ENCODE measurements around the gene GJC2. TPM values are rescaled to one million over a fixed set of nuclear protein-coding genes. Genes with fewer than 3 reads are reported as not detected.

GJC2 gene
- total RNA-seq, 1 experiment from 2014 or later = 1.6 TPM

GRCh38 chr1:228162286-228163006 is 12.7 kb downstream of the GJC2 start:
- Histone ChIP-seq H2AFZ (ENCODE audit: low read length) (no peak overlapping the region), H4K5ac (ENCODE audit: insufficient read length, low read depth, low read length) (no peak overlapping the region), H2BK20ac (ENCODE audit: low read depth, low read length, poor library complexity, severe bottlenecking) (no peak overlapping the region), H3K79me2 (ENCODE audit: insufficient read depth, low read length) (no peaks in the 10 kb centered on the region), H2BK12ac (ENCODE audit: insufficient read length, low read depth, low read length) (no peak overlapping the region), H4K91ac (ENCODE audit: insufficient read length, low read depth, low read length) (no peak overlapping the region), H3T11ph (ENCODE audit: low read length) (no peak overlapping the region), H2BK120ac (ENCODE audit: low read depth, low read length, poor library complexity, severe bottlenecking) (no peak overlapping the region), H3K4ac (ENCODE audit: low read depth, low read length) (no peak overlapping the region), H3K9ac (ENCODE audit: extremely low read depth, insufficient read length, low read length) (no peak overlapping the region), H3K27ac (ENCODE audit: insufficient read length, low read depth, low read length) (no peak overlapping the region), H3K23ac (ENCODE audit: insufficient read length, low read depth, low read length) (no peak overlapping the region), H3K4me1 (ENCODE audit: insufficient read depth, low read length) (no peaks in the 10 kb centered on the region; the same call in 1 of the 2 replicates), H3K79me1 (ENCODE audit: insufficient read depth, low read depth, low read length, poor library complexity, severe bottlenecking) (no peaks in the 10 kb centered on the region), H4K20me1 (ENCODE audit: control insufficient read depth, insufficient read depth, insufficient read length) (no peaks in the 10 kb centered on the region), H2BK5ac (ENCODE audit: insufficient read length, low read length) (no peak overlapping the region), H2BK15ac (ENCODE audit: low read depth, low read length) (no peak overlapping the region), H3K9me3 (ENCODE audit: control insufficient read depth, low read depth, low read length) (no peaks in the 10 kb centered on the region), H3K14ac (ENCODE audit: insufficient read depth, low read length) (0 out of 2 replicates have a peak overlapping the region, but pooled peaks have one; percentile 1), H4K8ac (replicated peaks; ENCODE audit: insufficient read length, low read depth, low read length) (no peak overlapping the region), H3K4me2 (ENCODE audit: insufficient read depth, insufficient read length, low read length) (no peak overlapping the region), H3K18ac (ENCODE audit: insufficient read length, low read depth, low read length) (no peak overlapping the region), H3K23me2 (ENCODE audit: insufficient read length, low read depth, low read length, poor library complexity, severe bottlenecking) (peaks cover 2% of the 10 kb centered on the region), H2AK5ac (ENCODE audit: insufficient read length, low read length) (no peak overlapping the region), H3K27me3 (ENCODE audit: insufficient read depth, low read length) (no peaks in the 10 kb centered on the region), H3K56ac (ENCODE audit: insufficient read length, low read depth, low read length) (no peak overlapping the region)
- 0 out of 3 replicates have a peak, but pooled peaks have one; percentile 19 for TF ChIP-seq CTCF (conservative IDR thresholded peaks at IDR 0.05)
- peaks cover 11% of the 10 kb centered on the region for H3K27me3 Mint-ChIP-seq (ENCODE audit: low read depth)
- H3K9me3 Mint-ChIP-seq = peaks cover 0 to 2% of the 10 kb centered on the region in 2 experiments; a peak in 1 of 5 replicates
- no peak overlapping the region for H3K4me3 Mint-ChIP-seq
- H3K27ac Mint-ChIP-seq = no peak overlapping the region
- H3K4me1 Mint-ChIP-seq = peaks cover 15 to 30% of the 10 kb centered on the region in 2 experiments
- peak; percentile 56 for DNase-seq
- peaks cover 0 to 3% (median 2%) of the 10 kb centered on the region in 3 experiments; a peak in 2 of 7 replicates for H3K36me3 Mint-ChIP-seq (ENCODE audit: insufficient read depth in 1 of 3, low read depth in 3 of 3)
- WGBS (ENCODE audit: extremely low coverage, insufficient read length, low lambda C conversion rate) = no CpG with 5 or more reads among the region's 14 CpGs

All from H9 (cell line).